HT1080 (cell line): ENCODE measurements around the gene UBAP2L. TPM values are rescaled to one million over a fixed set of nuclear protein-coding genes. Genes with fewer than 3 reads are reported as not detected.
A peak's percentile ranks its signal among the peaks of the same experiment; 100 is the strongest.
"Not testable (repeated sequence)": the region's sequence is repeated elsewhere in the genome, so short reads cannot be mapped to it uniquely, and the experiment has no call there.

Experiments
- DNase-seq: peaks from one replicate; pipeline ENCODE4 v3.0.0-alpha.2; 2015; ENCODE audit warnings: low read depth
- total RNA-seq: library from RNA; depleted of rRNA; stranded (reverse); fragments of >200 nt; shearing (Covaris generic); gene quantifications from 2 replicates; pipeline ENCODE4 v1.2.3, GENCODE V29; 2014

The UBAP2L gene
- total RNA-seq, 1 experiment from 2014 or later = 140 TPM

GRCh38 chr1:154199563-154199879, 21.2 kb upstream of the UBAP2L start:
- DNase-seq = peak; percentile 24

GRCh38 chr1:154205778-154206177, 15.0 kb upstream of the UBAP2L start:
- DNase-seq = peak; percentile 29

GRCh38 chr1:154206196-154206595, 14.6 kb upstream of the UBAP2L start, which contains the start of gene CFAP141:
CFAP141 (minus strand) TSS chr1:154206333; CDS start chr1:154206307, 26 bp downstream.
- DNase-seq = peak; percentile 44

- no peak for DNase-seq
Measured at GRCh38 chr1:154207262-154207661, 13.5 kb upstream of the UBAP2L start.

- DNase-seq = no peak
Measured at GRCh38 chr1:154208677-154209388, 11.9 kb upstream of the UBAP2L start.

GRCh38 chr1:154212083-154212482, 8.7 kb upstream of the UBAP2L start:
- DNase-seq = no peak

- DNase-seq = peak; percentile 86
Measured at GRCh38 chr1:154213274-154213673, 7.5 kb upstream of the UBAP2L start.

- no peak for DNase-seq
Measured at GRCh38 chr1:154218545-154218944, 2.2 kb upstream of the UBAP2L start.

- no peak for DNase-seq
Measured at GRCh38 chr1:154219541-154219940, 1.2 kb upstream of the UBAP2L start.

- DNase-seq = no peak
Measured at GRCh38 chr1:154220970-154221277, 169 bp downstream of the UBAP2L start.

- DNase-seq = peak; percentile 17
Measured at GRCh38 chr1:154221278-154222001, 685 bp downstream of the UBAP2L start.

- no peak for DNase-seq
Measured at GRCh38 chr1:154222518-154222917, 1.8 kb downstream of the UBAP2L start.

- no peak for DNase-seq
Measured at GRCh38 chr1:154222918-154223317, 2.2 kb downstream of the UBAP2L start.

GRCh38 chr1:154223621-154224020, 2.9 kb downstream of the UBAP2L start:
- no peak for DNase-seq

- DNase-seq = no peak
Measured at GRCh38 chr1:154225370-154225769, 4.6 kb downstream of the UBAP2L start.

GRCh38 chr1:154231112-154231511, 10.4 kb downstream of the UBAP2L start:
- DNase-seq = not testable (repeated sequence)

- not testable (repeated sequence) for DNase-seq
Measured at GRCh38 chr1:154233127-154233526, 12.4 kb downstream of the UBAP2L start.

GRCh38 chr1:154236855-154237254, 16.1 kb downstream of the UBAP2L start:
- no peak for DNase-seq

GRCh38 chr1:154237435-154237834, 16.7 kb downstream of the UBAP2L start:
- DNase-seq = no peak

- DNase-seq = no peak
Measured at GRCh38 chr1:154237880-154238506, 17.2 kb downstream of the UBAP2L start.

GRCh38 chr1:154239491-154239890, 18.7 kb downstream of the UBAP2L start:
- no peak for DNase-seq

GRCh38 chr1:154240294-154240833, 19.6 kb downstream of the UBAP2L start:
- no peak for DNase-seq
